Activated CD4-positive, alpha-beta T cell treated with anti-CD3 and anti-CD28 coated beads for 4 hours (primary cell): Measurements from ENCODE around the gene COL28A1.
"Not testable (repeated sequence)": the region's sequence is repeated elsewhere in the genome, so short reads cannot be mapped to it uniquely, and the experiment has no call there.

Experiments used
- DNase-seq, 2 donors: peaks; one replicate each; pipeline ENCODE4 v3.0.0-alpha.2; 2020

The COL28A1 gene

DNA sequence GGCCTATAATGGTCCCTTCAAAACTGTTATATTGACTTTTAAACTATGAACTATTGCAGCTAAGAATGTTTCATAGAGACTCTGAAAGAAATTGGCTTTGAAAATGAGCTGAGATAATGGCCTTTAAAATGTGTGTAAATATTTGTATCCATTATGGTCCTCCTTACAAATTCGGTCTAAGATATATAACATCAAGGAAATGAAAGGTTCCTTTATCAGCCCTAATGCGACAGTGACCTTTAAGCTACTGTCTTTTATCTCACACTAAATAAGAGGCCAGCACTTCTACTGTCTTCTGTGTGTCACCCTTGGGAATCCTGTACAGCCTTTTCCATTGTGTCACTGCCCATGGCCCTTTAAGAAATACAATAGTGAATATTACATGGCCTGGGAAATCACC lies 19.5 kb downstream of the COL28A1 start:
- no peak for DNase-seq

- no peak for DNase-seq
These were observed 22.6 kb downstream of the COL28A1 start for GRCh38 chr7:7512861-7513597.

- DNase-seq = no peak
These were observed 24.9 kb downstream of the COL28A1 start for GRCh38 chr7:7510794-7511193.

- no peak for DNase-seq
These were observed 29.8 kb downstream of the COL28A1 start for GRCh38 chr7:7505915-7506314.

DNA sequence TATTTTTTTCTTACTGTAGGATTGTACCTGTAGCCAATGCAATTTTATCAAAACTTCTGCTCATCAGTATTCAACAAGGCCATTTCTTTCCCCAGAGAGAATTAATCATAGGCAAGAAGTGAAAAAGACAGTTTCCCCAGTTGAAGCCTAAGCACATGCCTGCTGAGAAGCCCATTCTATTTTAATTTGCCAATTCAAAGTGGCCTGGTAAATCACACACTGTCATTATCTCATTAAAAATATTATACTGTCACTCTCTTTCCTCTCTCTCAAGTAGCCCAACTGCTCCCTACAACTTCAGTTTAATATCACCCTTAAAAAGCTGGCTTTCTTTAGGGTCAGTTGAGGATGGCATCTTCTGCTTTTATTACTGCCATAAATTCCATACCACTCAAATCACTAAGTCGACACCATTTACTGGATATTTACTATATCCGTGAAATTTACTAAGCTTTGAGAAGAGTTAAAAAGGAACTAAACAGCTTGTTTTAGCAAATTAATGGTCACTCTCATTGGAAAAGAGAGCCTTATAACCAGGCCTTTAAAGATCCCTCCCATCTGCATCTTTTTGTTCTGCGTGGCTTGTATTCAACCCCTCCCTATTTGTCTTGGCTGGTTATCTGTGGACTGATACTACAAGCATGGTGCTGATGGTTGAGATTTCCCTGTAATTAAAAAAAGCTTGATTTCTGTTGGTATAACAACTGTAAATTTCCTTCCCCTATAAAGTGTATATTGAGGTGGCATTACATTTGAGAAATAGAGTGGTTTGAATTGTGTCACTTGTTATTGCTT lies 30.6 kb downstream of the COL28A1 start:
- no peak for DNase-seq

- DNase-seq = no peak
These were observed 35.8 kb downstream of the COL28A1 start for GRCh38 chr7:7499892-7500291.

DNA sequence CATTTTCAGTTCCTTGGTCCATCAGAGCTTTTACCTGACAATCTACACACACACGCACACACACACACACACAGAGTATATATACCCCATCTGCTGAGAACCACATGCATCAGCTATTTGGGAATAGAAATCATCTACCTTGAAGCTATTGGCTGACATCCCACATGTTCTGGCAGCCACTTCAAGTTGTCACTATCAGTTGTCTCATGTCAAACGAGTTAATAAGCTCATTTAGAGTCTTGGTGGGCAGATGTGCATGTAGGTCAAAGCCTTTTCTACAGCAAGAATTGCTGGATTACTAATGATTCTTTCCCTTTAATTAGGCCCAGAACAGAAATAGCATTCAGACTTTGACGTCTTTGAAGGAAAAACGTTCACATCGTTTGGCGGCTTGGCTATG lies 36.8 kb downstream of the COL28A1 start:
- no peak for DNase-seq

DNA sequence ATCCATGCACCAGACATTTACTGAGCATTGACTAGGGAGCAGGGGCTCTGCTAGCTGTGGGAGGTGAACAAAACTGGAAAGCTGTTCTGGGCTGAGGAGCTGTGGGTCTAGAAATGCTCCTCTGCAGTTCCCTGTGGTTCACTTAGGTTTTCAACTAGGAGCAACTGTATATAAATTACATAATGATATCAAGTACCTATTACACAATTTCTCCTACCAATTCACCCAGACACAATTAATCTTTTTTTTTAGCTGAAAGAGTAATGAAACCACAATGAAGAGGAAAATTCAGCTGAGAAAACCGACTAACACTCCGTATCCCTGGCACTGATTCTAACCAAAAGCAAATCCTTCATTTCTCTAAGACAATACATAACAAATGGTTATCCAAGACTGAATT lies 39.4 kb downstream of the COL28A1 start:
- no peak for DNase-seq

- no peak for DNase-seq
These were observed 40.5 kb downstream of the COL28A1 start for GRCh38 chr7:7495171-7495570.

GRCh38 chr7:7491044-7491443 lies 44.6 kb downstream of the COL28A1 start:
- DNase-seq = no peak

DNA sequence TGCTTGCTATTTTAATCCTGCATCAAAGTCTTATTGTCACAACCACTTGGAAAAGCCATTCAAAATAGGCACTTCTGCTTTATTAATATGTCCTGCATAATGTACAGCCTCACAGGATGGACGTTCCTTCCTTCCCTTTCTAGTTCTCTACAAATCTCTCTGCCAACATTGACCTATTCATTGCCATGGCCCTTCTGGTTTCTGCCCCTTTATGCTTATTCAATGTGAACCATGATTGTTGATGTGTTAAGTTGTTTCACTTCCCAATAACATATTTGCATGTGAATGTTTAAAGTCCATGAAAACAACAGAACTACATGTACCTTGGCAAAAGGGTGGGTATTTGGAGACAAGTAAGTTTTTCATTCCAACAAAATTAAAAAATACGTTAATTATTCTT lies 45.7 kb downstream of the COL28A1 start:
- no peak for DNase-seq

- no peak for DNase-seq
These were observed 46.1 kb downstream of the COL28A1 start for GRCh38 chr7:7489546-7489945.

DNA sequence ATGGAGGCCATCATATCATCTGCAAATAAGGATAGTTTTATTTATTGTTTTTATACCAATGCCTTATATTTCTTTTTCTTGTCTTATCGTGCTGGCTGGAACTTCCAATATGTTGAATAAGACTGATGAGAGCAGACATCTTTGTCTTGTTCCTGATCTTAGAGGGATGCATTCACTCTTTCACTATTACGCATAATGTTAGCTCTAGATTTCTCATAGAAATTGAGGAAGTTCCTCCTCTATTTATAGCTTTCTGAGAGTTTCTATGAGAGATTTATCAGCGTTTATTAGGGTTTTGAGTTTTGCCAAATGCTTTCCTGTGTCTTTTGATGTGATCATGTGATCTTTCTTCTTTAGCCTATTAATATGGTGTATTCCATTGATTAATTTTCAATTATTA lies 49.3 kb downstream of the COL28A1 start:
- no peak for DNase-seq

GRCh38 chr7:7484072-7484471 lies 51.6 kb downstream of the COL28A1 start:
- no peak for DNase-seq

- DNase-seq = no peak
These were observed 53.9 kb downstream of the COL28A1 start for GRCh38 chr7:7481802-7482201.

- DNase-seq = no peak
These were observed 56.3 kb downstream of the COL28A1 start for GRCh38 chr7:7479275-7479805.

DNA sequence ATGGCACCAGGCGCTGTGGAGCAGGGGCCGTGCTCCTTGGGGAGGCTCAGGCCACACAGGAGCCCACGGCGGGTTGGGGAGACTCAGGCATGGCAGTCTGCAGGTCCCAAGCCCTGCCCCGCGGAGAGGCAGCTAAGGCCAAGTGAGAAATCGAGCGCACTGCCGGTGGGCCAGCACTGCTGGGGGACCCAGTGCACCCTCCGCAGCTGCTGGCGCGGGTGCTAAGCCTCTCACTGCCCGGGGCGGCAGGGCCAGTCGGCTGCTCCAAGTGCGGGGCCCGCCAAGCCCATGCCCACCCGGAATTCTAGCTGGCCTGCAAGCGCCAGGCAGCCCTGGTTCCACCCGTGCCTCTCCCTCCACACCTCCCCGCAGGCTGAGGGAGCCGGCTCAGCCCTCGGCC lies 57.1 kb downstream of the COL28A1 start:
- DNase-seq = no peak

DNA sequence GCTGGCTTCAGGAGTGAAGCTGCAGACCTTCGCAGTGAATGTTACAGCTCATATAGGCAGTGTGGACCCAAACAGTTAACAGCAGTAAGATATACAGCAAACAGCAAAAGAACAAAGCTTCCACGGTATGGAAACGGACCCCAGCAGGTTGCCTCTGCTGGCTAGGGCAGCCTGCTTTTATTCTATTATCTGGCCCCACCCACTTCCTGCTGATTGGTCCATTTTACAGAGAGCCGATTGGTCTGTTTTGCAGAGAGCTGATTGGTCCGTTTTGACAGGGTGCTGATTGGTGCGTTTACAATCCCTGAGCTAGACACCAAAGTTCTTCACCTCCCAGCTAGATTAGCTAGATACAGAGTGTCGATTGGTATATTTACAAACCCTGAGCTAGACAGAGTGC lies 58.0 kb downstream of the COL28A1 start:
- DNase-seq = not testable (repeated sequence)

GRCh38 chr7:7476381-7476780 lies 59.3 kb downstream of the COL28A1 start:
- DNase-seq = no peak

- no peak for DNase-seq
These were observed 60.1 kb downstream of the COL28A1 start for GRCh38 chr7:7475601-7476000.

DNA sequence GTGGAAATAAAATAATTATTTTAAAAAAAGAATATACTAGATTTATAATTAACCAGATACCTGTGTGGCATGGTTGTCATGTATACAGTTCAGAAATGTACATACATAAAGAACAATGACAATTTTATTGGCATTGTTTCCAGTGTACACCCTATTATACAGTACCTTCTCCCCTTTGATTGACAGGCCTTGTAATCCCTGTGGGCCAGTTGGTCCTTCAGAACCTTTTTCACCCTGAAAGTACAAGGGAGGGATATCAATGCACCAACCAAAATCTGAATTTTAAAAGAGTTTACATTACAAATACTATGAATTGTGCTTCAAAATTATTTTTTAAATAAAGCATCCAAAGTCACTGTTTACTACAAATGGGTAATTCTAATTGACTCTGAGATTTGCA lies 61.2 kb downstream of the COL28A1 start:
- DNase-seq = no peak

- DNase-seq = not testable (repeated sequence)
These were observed 70.5 kb downstream of the COL28A1 start for GRCh38 chr7:7464991-7465765.

DNA sequence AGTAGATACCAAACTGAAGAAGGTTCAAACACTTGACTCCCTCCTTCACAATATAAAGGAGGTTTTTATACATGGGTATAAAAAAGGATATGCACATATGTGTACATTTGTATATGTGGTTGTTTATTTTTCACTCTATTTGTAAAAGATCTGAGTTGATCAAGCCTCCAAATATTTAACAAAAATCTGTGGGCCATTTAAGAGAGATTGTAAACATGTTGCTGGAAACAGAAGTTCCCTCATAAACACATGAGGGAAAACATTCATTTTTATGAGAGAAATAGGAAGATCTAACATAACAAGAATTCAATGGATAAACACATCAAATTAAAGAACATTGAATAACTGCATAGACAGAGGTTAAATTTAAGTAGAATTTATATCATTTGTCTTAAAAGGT lies 81.7 kb downstream of the COL28A1 start:
- DNase-seq = no peak
